HG02763 (cell line): ENCODE results near the gene C6orf132.

Experiments
- ATAC-seq: cut with Tn5 transposase; IDR thresholded peaks from one replicate; pipeline ENCODE4 v1.9.1; 2021; ENCODE audit warnings: mild to moderate bottlenecking, moderate library complexity; ENCODE audit not compliant: unreplicated experiment

C6orf132 gene

GRCh38 chr6:42105156-42105648 lies 37.2 kb downstream of the C6orf132 start:
- ATAC-seq = no peak

GRCh38 chr6:42104804-42105125 lies 37.7 kb downstream of the C6orf132 start:
- no peak for ATAC-seq

- peak; percentile 48 for ATAC-seq
Measured at GRCh38 chr6:42104095-42104803, 38.2 kb downstream of the C6orf132 start.

- ATAC-seq = no peak
Measured at GRCh38 chr6:42103753-42104094, 38.7 kb downstream of the C6orf132 start.

GRCh38 chr6:42103216-42103615 lies 39.2 kb downstream of the C6orf132 start:
- no peak for ATAC-seq

- ATAC-seq = no peak
Measured at GRCh38 chr6:42101186-42101657, 41.2 kb downstream of the C6orf132 start.

GRCh38 chr6:42100029-42100901 lies 42.2 kb downstream of the C6orf132 start:
- ATAC-seq = no peak

GRCh38 chr6:42099340-42100028 lies 42.9 kb downstream of the C6orf132 start:
- no peak for ATAC-seq

- no peak for ATAC-seq
Measured at GRCh38 chr6:42095776-42096541, 46.5 kb downstream of the C6orf132 start.

GRCh38 chr6:42095094-42095493 lies 47.3 kb downstream of the C6orf132 start:
- no peak for ATAC-seq

- ATAC-seq = no peak
Measured at GRCh38 chr6:42093582-42094329, 48.7 kb downstream of the C6orf132 start.

GRCh38 chr6:42091718-42092023 lies 50.7 kb downstream of the C6orf132 start:
- no peak for ATAC-seq

- ATAC-seq = no peak
Measured at GRCh38 chr6:42090819-42091717, 51.4 kb downstream of the C6orf132 start.

- ATAC-seq = no peak
Measured at GRCh38 chr6:42088101-42088591, 54.3 kb downstream of the C6orf132 start.

- no peak for ATAC-seq
Measured at GRCh38 chr6:42086046-42087035, 56.1 kb downstream of the C6orf132 start.

GRCh38 chr6:42084889-42085288 lies 57.5 kb downstream of the C6orf132 start:
- no peak for ATAC-seq

GRCh38 chr6:42083530-42083929 lies 58.9 kb downstream of the C6orf132 start:
- no peak for ATAC-seq

- ATAC-seq = no peak
Measured at GRCh38 chr6:42079941-42080464, 62.4 kb downstream of the C6orf132 start.
